SK-N-MC (cell line): ENCODE measurements around the gene PCDHGC3.

ENCODE experiments used
- DNase-seq: peaks from one replicate; pipeline ENCODE4 v3.0.0-alpha.2; 2011; ENCODE audit warnings: low read depth, low spot score
- H3K27ac ChIP-seq: fragments of 200-600 bp; sonication (generic); 2 replicates; pipeline ENCODE4 v1.5.1; 2016; ENCODE audit warnings: mixed run types
- H3K36me3 ChIP-seq: fragments of 200-600 bp; sonication (generic); 2 replicates; pipeline ENCODE4 v1.6.1; 2017; ENCODE audit warnings: antibody characterized with exemption, low read length, mixed read lengths; ENCODE audit not compliant: insufficient read depth
- H3K4me3 ChIP-seq: fragments of 200-600 bp; sonication (generic); 2 replicates; pipeline ENCODE4 v1.5.1; 2016
- H3K9ac ChIP-seq: fragments of 200-600 bp; sonication (generic); 2 replicates; pipeline ENCODE4 v1.8.0; 2017; ENCODE audit warnings: mixed run types, mixed read lengths; ENCODE audit not compliant: insufficient read length
- H3K9me3 ChIP-seq: fragments of 200-600 bp; sonication (generic); 2 replicates; pipeline ENCODE4 v1.6.1; 2017; ENCODE audit warnings: low read depth, mild to moderate bottlenecking, antibody characterized with exemption, low read length, moderate library complexity, mixed read lengths
- EZH2 ChIP-seq: fragments of 200-600 bp; sonication (generic); IDR thresholded peaks from one replicate; pipeline ENCODE4 v1.6.1; 2017; ENCODE audit warnings: antibody characterized with exemption
- FOXP2 ChIP-seq: optimal IDR thresholded peaks from 2 replicates; pipeline ENCODE3; 2011; ENCODE audit warnings: mild to moderate bottlenecking, moderate library complexity; ENCODE audit not compliant: insufficient read depth; ENCODE audit errors: extremely low read length, control extremely low read depth
- POLR2AphosphoS5 ChIP-seq: IDR thresholded peaks from 2 replicates; pipeline ENCODE4 v1.6.1; 2012; ENCODE audit warnings: mild to moderate bottlenecking, low read depth, low read length, borderline replicate concordance

PCDHGC3 gene

DNA sequence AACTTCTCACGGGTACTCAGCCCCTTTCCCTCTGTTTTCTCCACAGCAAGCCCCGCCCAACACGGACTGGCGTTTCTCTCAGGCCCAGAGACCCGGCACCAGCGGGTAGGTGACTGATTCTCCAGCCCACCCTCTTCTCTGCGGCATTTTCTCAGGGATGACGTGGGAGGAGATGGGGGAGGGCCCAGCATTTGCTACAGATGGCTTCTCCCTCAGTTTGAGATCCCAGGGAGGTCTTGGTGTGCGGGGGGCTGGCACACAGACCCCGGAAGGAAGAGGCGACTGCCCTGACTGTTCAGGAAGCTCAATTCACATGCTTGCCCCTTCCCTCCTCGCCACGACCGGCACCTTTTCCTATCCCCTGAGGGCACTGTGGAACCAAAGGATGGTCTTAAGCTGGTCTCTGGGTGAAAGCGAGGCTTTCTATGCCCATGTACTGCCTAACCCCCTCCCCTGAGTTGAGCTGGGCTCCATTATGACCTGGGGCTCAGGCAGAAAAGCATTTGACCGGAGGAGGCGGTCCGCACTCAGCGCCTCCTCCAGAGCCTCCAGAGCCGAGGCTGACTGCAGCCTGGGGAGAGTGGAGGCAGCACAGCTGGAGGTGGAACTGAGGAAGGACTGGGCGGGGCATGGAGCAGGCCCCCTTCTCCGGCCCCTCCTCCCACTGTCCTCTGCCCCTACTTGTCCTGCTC is 19.1 kb downstream of the PCDHGC3 start:
- no peak for DNase-seq
- Histone ChIP-seq H3K27ac (peak overlapping the region; percentile 97), H3K9ac (peak overlapping the region; percentile 52), H3K9me3 (no peaks in the 10 kb centered on the region), H3K4me3 (peak overlapping the region; percentile 77), H3K36me3 (no peaks in the 10 kb centered on the region)
- TF ChIP-seq FOXP2 (no peak), POLR2AphosphoS5 (peak; percentile 36)

DNA sequence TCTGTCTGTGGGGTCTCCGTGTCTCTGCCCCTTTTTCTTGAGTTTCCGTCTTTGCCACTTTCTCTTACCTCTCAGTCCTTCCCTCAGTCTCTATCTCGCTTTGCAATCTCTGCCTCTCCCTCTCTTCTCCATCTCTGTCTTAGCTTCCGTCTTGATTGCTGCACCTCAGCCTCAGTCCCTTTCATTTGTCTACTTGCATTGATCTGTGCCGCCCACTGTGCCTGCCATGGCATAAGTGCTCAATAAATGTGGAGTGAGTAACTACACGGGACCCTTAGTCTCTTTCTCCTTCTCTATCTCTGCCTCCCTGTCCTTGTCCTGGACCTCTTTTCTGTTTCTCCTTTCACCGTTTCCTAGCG is 19.7 kb downstream of the PCDHGC3 start:
- peak overlapping the region; percentile 97 for H3K27ac ChIP-seq
- peak overlapping the region; percentile 58 for H3K9ac ChIP-seq
- H3K36me3 ChIP-seq: no peaks in the 10 kb centered on the region
- no peak for DNase-seq
- TF ChIP-seq POLR2AphosphoS5 (no peak), EZH2 (no peak), FOXP2 (no peak)
- H3K4me3 ChIP-seq: peak overlapping the region; percentile 77
- no peaks in the 10 kb centered on the region for H3K9me3 ChIP-seq

- Histone ChIP-seq H3K27ac (peak overlapping the region; percentile 97), H3K4me3 (peak overlapping the region; percentile 77), H3K9ac (peak overlapping the region; percentile 58), H3K9me3 (no peaks in the 10 kb centered on the region), H3K36me3 (no peaks in the 10 kb centered on the region)
- TF ChIP-seq POLR2AphosphoS5 (peak; percentile 84), FOXP2 (peak; percentile 83), EZH2 (no peak)
- DNase-seq: peak; percentile 88
Observed at GRCh38 chr5:141496038-141496437, 20.3 kb downstream of the PCDHGC3 start.

GRCh38 chr5:141501761-141502160 is 26.0 kb downstream of the PCDHGC3 start:
- TF ChIP-seq EZH2 (no peak), POLR2AphosphoS5 (no peak), FOXP2 (no peak)
- DNase-seq: no peak
- H3K27ac ChIP-seq: no peak overlapping the region
- H3K9ac ChIP-seq: no peak overlapping the region
- H3K36me3 ChIP-seq: no peaks in the 10 kb centered on the region
- H3K4me3 ChIP-seq: no peak overlapping the region
- no peaks in the 10 kb centered on the region for H3K9me3 ChIP-seq

GRCh38 chr5:141503681-141504080 is 27.9 kb downstream of the PCDHGC3 start:
- TF ChIP-seq POLR2AphosphoS5: no peak
- no peak for TF ChIP-seq FOXP2
- no peak for TF ChIP-seq EZH2
- H3K4me3 ChIP-seq: no peak overlapping the region
- no peak for DNase-seq
- H3K9ac ChIP-seq: no peak overlapping the region
- H3K9me3 ChIP-seq: no peaks in the 10 kb centered on the region
- no peaks in the 10 kb centered on the region for H3K36me3 ChIP-seq
- H3K27ac ChIP-seq: no peak overlapping the region

GRCh38 chr5:141504216-141504615 is 28.4 kb downstream of the PCDHGC3 start:
- Histone ChIP-seq H3K9ac (no peak overlapping the region), H3K9me3 (no peaks in the 10 kb centered on the region), H3K4me3 (no peak overlapping the region), H3K27ac (no peak overlapping the region), H3K36me3 (no peaks in the 10 kb centered on the region)
- TF ChIP-seq POLR2AphosphoS5 (no peak), EZH2 (no peak), FOXP2 (no peak)
- DNase-seq: no peak

- H3K27ac ChIP-seq: peak overlapping the region; percentile 95
- no peak overlapping the region for H3K4me3 ChIP-seq
- H3K36me3 ChIP-seq: peaks cover 11% of the 10 kb centered on the region
- no peak overlapping the region for H3K9ac ChIP-seq
- H3K9me3 ChIP-seq: no peaks in the 10 kb centered on the region
- TF ChIP-seq POLR2AphosphoS5: no peak
- TF ChIP-seq EZH2: no peak
- TF ChIP-seq FOXP2: no peak
- DNase-seq: no peak
Observed at GRCh38 chr5:141506381-141507155, 30.8 kb downstream of the PCDHGC3 start.

DNA sequence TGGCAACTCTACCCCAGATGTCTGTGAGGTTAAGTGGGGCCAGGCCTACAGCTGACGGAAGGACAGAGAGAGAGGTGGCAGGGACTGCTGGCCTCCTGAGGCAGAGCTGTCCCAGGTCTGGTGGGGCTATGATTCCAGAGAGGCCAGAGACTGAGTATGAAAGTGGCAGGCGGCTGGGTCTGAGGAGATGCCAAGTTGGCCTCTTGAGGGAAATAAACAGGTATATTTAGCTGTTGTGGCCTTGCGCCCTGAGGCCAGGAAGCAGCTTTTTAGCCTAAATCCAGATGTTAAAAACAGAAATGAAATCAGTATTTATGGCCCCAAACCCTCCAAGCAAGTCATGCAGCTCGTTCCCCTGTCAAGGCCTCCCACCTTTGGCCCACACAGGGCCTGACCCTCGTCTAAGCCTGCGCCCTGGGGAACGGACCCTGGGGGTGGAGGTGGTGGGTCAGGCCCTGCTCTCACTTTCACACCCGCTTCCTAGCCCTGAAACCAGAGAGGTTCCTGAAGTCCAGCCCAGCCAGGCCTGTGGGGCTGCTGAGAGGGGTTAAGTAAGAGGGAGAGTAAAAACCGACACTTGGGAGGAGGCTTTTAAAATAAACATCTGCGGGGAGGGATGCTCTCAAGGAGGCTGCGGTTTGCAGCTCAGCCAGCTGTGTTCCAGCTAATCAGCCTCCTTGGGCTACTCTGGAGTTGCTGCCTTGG is 31.8 kb downstream of the PCDHGC3 start:
- DNase-seq: no peak
- no peaks in the 10 kb centered on the region for H3K9me3 ChIP-seq
- H3K27ac ChIP-seq: peak overlapping the region; percentile 95
- H3K36me3 ChIP-seq: peaks cover 20% of the 10 kb centered on the region
- peak overlapping the region; percentile 74 for H3K4me3 ChIP-seq
- no peak for TF ChIP-seq EZH2
- TF ChIP-seq FOXP2: no peak
- no peak for TF ChIP-seq POLR2AphosphoS5
- H3K9ac ChIP-seq: peak overlapping the region; percentile 61
